GM20431 (cell line): ENCODE measurements around the gene SIGLEC11.
"Not testable (repeated sequence)": the region's sequence is repeated elsewhere in the genome, so short reads cannot be mapped to it uniquely, and the experiment has no call there.

Experiments used
- in situ Hi-C: fragments of 300-500 bp; cut with MseI, MboI; formaldehyde crosslinking; loops from one replicate; pipeline ENCODE4 v1.15.0; 2020; ENCODE audit warnings: low sequenced_read_pairs; ENCODE audit not compliant: unreplicated experiment

Gene SIGLEC11, protein sequence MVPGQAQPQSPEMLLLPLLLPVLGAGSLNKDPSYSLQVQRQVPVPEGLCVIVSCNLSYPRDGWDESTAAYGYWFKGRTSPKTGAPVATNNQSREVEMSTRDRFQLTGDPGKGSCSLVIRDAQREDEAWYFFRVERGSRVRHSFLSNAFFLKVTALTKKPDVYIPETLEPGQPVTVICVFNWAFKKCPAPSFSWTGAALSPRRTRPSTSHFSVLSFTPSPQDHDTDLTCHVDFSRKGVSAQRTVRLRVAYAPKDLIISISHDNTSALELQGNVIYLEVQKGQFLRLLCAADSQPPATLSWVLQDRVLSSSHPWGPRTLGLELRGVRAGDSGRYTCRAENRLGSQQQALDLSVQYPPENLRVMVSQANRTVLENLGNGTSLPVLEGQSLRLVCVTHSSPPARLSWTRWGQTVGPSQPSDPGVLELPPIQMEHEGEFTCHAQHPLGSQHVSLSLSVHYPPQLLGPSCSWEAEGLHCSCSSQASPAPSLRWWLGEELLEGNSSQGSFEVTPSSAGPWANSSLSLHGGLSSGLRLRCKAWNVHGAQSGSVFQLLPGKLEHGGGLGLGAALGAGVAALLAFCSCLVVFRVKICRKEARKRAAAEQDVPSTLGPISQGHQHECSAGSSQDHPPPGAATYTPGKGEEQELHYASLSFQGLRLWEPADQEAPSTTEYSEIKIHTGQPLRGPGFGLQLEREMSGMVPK

DNA sequence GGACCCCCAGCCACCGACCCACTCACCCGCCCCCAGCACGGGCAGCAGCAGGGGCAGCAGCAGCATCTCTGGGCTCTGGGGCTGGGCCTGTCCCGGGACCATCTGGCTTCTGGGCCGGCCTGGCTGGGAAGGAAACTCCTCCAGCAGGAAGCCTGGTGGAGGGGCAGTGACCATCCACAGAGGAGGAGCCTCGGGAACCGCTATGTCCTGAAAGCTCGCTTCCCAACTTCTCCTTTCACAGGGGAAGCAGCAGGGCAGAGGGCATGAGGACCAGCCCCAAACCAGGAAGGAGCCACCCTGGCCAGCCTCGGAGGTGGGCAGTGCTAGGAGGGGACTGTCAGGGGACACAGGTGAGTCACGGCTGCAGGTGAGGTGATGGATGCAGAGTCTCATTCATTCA lies at the start of gene SIGLEC11:
TSS of gene SIGLEC11 (minus strand) at position 193 of the 400 bp plus-strand sequence. CDS start at position 102, 91 bp downstream.
- in situ Hi-C loops: not testable (repeated sequence)

DNA sequence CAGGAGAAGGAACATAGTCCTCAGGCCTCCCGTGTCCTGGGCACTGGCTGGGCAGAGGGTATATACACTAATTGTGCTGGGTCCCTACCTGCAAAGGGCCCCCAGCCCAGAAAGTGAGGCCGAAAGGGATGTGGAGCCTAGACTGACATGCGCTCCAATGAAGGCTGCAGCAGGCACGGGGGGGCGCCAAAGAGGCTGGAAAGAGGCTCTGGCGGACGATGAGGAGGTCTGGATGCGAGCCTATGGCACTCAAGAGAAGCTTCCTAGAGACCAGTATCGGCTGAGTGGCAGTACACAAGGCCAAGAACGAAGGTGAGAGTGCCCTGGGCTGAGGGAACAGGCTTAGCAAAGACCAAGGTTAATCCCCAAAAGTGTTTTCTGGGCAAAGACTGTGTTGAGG lies 47.6 kb upstream of the SIGLEC11 start:
- in situ Hi-C loops: no loop called here

DNA sequence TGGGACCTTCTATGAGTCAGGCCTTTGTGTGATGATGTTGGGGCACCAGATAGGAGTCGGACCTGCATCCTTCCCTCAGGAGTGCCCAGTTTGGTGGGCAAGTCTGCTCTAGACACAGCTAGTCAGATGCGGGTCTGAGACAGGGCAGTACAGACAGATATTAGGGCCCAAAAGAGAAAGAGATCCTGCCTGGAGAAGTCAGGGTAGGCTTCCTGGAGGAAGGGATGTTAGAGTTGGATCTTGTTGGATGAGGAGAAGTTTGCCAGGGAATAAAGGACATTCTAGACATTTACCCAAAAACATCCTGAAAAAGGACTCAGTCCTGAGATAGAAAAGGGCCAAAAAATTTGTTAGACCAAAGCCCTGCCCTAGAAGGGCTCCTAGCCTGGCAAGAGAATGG lies 47.0 kb upstream of the SIGLEC11 start:
- in situ Hi-C loops: no loop called here

DNA sequence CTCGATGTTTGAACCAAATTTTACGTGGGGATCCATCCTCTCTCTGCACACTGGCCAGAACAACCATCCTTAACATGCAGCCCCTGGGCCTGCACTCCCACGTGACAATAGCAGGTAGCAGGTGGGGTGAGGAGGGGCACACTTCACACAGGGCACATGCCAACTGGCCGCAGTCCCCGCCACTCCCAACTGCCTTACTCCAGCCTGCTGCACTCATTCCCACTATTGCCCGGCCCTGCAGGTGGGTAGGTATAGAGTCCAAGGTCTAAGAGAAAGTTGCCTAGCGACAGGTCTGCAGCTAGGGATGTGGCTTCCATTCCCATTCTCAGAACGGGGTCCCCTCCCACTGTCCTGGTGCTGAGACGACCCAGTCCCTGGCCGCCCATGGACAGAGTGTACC lies 46.2 kb upstream of the SIGLEC11 start:
- in situ Hi-C loops: no loop called here

DNA sequence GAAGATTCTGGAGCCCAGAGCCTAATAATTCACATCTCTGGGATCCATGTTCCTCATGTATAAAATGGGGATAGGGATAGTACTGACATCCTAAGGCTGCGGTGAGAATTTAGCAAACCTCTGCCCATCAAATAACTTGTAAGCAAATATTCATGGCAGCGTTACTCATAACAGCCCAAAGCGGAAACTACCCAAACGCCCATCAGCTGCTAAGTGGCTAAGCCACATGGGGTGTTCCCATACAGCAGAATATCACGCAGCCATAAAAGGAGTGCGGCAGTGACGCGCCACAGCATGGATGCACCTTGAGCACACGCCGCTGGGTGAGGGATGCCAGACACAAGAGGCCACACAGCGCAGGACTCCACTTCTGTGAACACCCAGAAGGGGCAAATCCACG lies 44.5 kb upstream of the SIGLEC11 start:
- in situ Hi-C loops: no loop called here

DNA sequence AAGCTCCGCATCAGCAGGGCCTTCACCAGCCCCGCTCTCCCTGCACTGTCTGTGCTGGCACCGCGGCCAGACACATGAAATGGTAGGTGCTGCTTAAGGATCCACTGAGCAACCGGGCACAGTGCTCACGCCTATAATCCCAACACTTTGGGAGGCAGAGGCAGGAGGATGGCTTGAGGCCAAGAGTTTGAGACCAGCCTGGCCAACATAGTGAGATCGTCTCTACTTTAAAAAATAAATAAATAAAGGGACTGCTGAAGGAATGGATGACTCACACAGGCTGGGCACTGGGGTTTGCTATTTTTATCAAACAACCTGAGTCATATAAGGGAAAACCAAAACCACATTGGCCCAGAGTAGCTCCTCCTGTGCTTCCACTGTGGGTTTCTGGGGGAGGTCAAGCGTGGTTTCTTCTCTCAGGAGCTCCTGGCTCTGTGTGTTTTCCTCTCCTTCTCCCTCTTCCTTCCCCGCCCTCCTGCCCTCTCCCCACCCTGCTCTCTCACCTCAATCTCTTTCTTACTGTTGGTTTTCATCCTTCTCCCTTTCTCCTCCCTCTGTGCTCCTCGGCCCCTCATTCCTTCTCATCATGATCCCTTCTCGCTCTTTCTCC lies 42.9 kb upstream of the SIGLEC11 start:
- in situ Hi-C loops: no loop called here

DNA sequence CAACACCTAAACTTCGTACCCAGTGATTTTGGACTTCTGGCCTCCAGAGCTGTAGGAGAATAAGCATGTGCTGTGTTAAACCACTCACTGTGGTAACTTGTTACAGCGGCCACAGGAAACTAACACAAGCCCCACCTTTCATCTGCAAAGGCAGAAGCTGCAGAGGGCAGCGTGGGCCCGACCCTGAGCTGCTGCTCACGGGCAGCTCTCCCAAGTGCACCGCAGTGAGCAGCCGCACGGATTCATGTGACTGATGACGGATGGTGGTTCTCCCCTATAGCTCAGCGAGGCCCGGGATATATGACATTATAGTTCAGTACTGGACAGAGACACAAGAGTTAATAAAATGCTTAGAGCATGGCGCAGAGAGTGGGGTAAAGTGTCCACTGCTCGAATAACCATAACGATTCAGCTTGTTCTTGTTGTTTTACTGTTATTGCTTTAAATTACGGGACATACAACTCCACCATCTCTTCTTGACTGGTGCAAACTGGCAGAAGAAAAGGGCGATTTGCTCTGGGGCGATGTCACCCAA lies 42.3 kb upstream of the SIGLEC11 start:
- in situ Hi-C loops: no loop called here

DNA sequence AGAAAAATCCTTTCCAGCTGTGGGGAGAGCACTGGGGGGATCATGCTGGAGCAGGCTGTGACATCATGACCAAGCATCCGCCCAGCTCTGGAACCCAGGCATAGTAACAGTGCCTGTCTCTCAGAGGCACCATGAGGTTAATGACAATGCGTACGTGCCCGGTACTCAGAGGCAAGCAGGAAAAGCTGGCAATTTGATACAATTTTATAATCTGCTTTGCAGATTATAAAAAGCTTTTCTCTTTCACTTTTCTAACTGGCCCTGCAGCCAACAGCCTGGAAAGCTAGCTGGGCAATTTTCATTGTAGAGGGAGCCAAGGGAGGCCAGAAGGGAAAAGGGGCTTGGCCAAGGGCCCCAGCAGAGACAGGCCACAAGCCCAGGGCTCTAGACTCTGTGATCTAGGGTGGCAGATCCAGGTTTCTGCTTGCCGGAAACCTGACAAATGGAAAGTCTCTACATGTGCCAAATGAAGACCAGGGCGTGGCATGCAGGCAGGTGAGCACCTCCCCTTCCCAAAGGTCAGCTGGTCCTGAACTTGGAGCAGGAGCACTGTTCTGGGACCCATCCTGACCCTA lies 41.5 kb upstream of the SIGLEC11 start:
- in situ Hi-C loops: no loop called here

DNA sequence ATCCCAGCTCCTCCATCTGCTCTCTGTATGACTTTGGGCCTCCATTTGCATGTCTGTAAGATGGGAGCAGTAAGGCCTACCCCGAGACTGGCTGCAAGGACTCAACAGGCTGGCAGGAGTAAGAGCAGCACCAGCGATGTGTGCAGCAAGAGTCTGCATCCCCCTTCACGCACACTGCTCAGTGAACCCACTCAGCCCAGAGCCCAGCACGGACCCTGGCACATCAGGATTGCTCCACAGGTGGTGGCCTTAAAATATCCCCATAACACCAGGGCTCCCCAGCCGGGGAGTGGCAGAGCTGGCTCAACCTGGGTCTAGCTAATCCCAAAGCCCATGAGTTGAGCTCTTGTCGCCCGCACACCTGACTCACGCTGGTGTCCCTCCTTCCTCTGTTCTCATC lies 40.8 kb upstream of the SIGLEC11 start:
- in situ Hi-C loops: no loop called here

DNA sequence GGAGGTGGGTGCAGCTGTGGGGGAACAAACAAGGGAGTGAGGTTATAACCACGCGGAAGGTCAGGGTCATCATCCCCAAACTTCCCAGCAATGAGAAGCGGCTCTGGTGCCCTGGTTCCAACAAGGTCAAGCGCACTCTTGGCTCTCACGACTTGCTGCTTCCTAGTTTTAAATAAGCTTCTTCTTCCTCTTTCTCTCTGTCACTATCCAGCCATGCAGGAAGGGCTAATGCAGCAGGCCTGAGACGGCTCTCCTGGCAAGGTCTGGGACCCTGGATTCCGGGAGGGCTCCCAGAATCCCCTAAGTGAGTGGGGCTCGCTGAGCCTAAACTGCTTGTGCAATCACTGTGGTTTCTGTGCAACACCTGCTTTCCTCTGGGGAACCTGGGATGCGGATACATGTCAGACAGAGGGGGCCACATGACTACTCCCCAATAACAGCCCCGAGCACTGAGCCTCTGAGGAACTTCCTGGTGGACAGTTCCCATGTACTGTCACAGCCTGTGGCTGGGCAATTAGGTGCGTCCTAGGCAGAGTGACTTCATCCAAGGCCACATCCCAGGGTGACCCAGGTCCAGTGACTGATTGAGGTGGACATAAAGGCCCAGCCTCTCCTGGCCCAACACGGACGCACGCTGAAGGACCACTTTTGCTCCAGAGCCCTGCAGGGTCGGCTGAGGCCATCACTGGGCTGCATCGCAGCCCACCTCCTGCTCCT lies 40.0 kb upstream of the SIGLEC11 start:
- in situ Hi-C loops: no loop called here

DNA sequence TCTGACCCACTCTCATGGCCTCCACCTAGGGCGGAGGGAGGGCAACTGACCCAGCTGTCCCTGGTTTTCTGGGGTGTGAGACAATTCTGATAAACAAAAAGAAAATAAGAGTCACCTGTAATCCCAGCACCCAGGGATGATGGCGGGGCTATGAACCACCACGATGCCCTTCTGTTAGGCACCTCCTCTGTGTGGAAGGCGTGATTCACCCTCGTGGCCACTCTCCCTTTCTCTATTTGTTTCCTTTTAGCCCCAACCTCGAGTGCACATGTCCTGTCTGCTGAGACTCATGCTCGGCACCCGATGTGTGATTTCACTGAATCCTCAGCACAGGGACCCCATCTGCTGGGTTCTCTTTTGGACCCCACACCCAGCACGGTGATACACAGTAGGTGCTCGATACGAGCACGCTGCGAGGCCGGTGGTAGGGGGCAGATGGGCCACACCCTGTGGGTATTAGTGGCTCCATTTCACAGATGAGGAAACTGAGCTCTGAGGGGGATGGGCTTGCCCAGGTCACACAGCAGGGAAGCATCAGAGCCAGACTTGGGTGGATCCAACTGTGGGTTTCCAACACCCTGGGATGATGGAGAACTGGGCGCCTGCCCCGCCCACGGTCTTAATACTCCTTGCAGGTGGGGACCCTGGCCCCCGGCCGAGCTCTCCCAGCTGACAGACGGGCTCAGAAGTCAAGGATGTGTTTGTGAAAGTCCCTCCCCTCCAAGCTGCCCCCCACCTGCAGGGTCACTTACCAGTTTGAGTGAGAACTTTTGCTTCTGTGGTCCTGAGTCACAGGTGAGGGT lies 39.3 kb upstream of the SIGLEC11 start:
- in situ Hi-C loops: no loop called here

DNA sequence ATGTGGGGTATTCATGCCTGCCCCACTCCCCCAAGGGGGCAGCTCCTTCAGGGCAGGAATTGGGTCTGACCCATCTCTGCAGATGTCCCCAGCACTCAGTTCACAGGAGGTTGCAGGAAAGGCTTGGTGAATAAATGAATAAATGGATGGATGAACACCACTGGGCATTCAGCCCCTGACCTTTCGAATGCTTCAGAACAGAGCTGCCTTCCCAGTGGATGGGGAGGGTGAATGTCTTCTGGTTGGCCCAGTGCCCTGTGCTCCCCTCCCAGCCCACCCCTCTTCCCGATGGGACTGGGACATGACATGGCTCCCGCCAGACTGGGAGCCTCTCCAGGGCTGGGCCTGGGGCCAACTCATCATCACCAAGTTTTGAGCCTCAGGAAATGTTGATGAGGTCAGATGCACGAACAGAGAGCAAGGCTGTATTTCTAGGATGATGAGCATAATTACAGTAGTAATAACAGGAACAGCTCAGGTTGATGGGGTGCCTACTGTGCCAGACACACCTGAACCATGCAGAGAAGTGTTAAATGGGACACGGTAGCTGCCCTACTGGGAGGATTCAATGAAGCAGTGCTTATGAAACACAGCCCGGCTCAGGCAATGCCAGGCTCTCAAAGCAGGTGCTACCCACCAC lies 38.5 kb upstream of the SIGLEC11 start:
- in situ Hi-C loops: no loop called here

DNA sequence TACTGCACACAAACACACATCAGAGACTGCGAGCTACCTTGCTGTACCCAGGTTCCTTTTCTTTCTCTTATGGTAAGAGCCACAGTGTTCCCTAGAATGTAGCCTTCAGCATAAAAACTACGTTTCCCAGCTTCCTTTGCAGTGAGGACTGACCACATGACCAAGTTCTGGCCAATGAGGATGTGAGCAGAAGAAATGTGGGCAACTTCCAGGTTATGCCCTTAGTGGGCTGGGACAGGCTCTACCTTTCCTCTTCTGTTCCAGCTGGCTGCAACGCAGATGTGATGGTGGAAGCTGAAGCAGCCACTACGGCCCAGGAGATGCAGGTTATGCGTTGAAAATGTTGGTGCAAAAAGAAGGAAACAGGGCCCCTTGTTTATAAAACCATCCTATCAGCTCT lies 36.7 kb upstream of the SIGLEC11 start:
- in situ Hi-C loops: no loop called here

DNA sequence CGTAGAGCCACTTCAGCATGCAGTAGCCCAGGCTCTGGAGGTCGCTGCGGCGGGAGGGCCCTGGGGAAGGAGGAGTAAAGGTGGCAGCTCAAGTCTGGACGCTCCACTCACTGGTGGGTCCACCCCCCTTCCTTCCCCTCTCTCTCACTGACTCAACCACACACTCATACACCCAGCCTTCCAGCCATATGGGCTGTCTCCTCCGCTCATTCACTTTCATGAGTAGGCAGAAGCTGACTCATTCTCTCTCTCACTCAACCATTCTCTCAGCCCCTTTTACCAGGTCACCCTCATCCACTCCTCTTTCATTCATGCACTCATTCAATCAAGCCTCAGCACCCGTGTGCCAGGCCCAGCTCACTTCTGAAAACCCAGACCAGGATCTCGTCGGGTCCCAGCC lies 27.5 kb upstream of the SIGLEC11 start:
- in situ Hi-C loops: no loop called here

DNA sequence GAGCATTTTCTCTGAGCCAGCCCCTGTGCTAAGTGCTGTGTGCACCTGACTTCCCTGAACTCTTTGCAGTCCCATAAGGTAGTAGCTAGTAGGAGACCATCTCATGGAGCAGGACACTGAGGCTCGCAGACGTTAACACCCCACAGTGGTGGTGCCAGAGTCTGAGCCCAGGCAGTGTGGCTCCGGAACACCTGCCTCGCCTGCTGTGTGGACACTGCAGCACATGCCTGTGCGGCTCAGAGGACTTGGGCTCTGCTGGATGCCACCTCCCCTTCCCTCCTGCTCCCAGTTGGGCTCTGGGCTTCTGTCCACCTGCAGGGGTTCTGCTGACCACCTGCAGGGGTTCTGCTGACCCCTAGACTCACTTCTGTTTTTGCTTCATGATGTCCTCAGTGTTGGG lies 27.0 kb upstream of the SIGLEC11 start:
- in situ Hi-C loops: no loop called here

DNA sequence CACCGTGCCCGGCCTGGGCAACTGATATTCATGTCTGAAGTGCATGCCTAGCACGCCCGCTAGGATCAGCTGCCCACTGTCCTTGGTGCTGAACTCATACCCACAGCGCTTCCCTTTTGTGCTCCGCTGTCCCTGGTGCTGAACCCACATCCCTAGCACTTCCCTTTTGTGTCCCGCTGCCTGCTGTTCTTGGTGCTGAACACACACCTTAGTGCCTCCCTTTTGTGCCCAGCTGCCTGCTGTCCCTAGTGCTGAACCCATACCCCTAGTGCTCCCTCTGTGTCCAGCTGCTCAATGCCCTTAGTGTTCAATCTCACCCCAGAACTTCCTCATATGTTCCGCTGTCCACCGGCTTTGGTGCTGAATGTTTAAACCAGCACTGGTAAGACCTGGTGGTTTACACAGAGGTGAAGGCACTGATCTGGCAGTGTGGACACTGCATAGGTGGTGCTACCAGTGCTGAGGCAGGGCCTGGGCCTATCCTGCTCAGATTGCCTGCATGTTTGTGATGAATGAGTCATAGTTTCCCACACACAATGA lies 26.3 kb upstream of the SIGLEC11 start:
- in situ Hi-C loops: no loop called here

DNA sequence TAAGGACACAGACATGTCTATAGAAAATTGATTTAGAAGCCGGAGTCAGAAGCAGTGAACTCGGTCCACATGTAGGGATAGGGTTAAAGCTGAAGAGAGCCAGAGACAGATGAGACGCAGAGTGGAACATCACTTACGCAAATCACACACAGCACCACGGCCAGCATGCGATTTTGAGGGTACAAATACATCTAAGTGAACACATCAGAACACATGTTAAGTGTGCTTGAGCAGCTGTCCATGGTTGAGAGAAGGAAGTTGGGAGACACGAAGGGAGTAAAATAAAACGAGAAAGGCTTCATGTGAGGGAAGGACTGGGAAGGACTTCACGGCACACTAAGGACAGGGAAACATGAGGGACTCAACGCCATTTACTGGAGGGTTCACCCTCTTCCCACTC lies 25.4 kb upstream of the SIGLEC11 start:
- in situ Hi-C loops: no loop called here

DNA sequence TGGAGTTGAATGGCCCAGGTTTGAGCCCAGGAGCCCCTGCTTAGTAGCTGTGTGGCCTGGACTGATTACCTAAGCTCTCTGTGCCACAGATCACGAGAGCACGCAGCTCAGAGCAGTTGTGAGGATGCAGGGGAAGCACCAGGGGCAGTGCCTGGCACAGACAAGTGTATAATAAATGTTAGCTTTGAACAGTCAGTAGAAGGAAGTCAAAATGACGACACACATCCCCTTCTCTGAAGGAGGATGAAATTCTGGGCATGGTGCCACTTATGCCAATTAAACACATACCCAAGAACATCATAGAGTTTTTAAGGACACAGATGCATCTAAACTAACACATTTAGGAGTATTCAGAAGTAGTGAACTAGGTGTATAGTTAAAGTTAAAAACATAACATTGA lies 24.9 kb upstream of the SIGLEC11 start:
- in situ Hi-C loops: no loop called here

DNA sequence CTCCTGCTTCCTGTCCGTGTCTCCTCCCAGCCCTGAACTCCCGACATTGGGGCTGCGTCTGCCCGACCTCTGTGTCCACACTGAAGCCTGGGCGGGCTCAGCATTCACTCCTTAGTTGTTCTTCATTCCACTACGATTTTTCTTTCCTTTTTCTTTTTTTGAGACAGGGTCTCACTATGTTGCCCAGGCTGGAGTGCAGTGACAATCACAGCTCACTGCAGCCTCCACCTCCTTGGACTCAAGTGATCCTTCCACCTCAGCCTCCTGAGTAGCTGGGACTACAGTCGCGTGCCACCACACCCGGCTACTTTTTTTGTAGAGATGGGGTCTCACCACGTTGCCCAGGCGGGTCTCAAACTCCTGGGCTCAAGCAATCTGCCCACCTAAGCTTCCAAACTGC lies 23.5 kb upstream of the SIGLEC11 start:
- in situ Hi-C loops: no loop called here
